GM12878 (cell line): ENCODE measurements around the gene SHOC2. TPM values are rescaled to one million over a fixed set of nuclear protein-coding genes. Genes with fewer than 3 reads are reported as not detected.
A peak's percentile ranks its signal among the peaks of the same experiment; 100 is the strongest.

Experiments used
- ATAC-seq: fragments of 200-7000 bp; cut with Tn5 transposase; 3 replicates; pipeline ENCODE4 v1.9.1; 2020; ENCODE audit warnings: mild to moderate bottlenecking, moderate library complexity
- BruUV-seq: library from RNA; stranded (reverse); fragments of 400-500 nt; replicated peaks from 2 replicates; lab custom pipeline; 2021; lab: Mats Ljungman, UMichigan
- CTCF ChIA-PET: fragments of 300-600 bp; sonication (Branson Sonifier 250); formaldehyde crosslinking; extraction: SDS; loops from one replicate; lab custom pipeline; 2021; ENCODE audit warnings: inconsistent platforms; lab: Yijun Ruan, JAX
- POLR2A ChIA-PET: fragments of 350-600 bp; formaldehyde crosslinking; extraction: SDS; loops from one replicate; lab custom pipeline; 2021; ENCODE audit warnings: inconsistent platforms; lab: Charles Lee
- RAD21 ChIA-PET: fragments of 300-600 bp; sonication (Branson Sonifier 250); formaldehyde crosslinking; loops from one replicate; lab custom pipeline; 2023; ENCODE audit warnings: antibody characterized with exemption; ENCODE audit not compliant: unreplicated experiment; lab: Charles Lee
- SMC1A ChIA-PET: fragments of 300-600 bp; sonication (Branson Sonifier 250); formaldehyde crosslinking; loops from one replicate; lab custom pipeline; 2023; ENCODE audit not compliant: unreplicated experiment, uncharacterized antibody; lab: Charles Lee
- DNase-seq: peaks from one replicate; pipeline ENCODE4 v3.0.0-alpha.2; 2011; ENCODE audit warnings: low read depth, low spot score
- FAIRE-seq: peaks from 3 replicates; lab custom pipeline; 2011; peaks lifted over from hg19 to GRCh38; lab: Jason Lieb, UNC
- H2AFZ ChIP-seq: 2 replicates; pipeline ENCODE4 v1.6.0; 2011; ENCODE audit warnings: low read depth, low read length, control low read depth; ENCODE audit not compliant: control insufficient read depth
- H3K27ac ChIP-seq: 2 replicates; pipeline ENCODE4 v1.5.1; 2011; ENCODE audit warnings: control low read depth; ENCODE audit not compliant: control insufficient read depth, insufficient read depth
- H3K27me3 ChIP-seq, 2 experiments: replicated peaks in 1 of 2; 2 replicates each; pipeline versions ENCODE4 v1.6.0 to v1.6.1; 2011; ENCODE audit warnings: low read length in 1 of 2; ENCODE audit not compliant: control insufficient read depth in 2 of 2, insufficient read depth in 2 of 2
- H3K36me3 ChIP-seq, 2 experiments: 2 replicates each; pipeline ENCODE4 v1.5.1; 2011; ENCODE audit warnings: low read length in 1 of 2; ENCODE audit not compliant: control insufficient read depth in 2 of 2, insufficient read depth in 2 of 2
- H3K4me1 ChIP-seq: 2 replicates; pipeline ENCODE4 v1.6.1; 2011; ENCODE audit warnings: mild to moderate bottlenecking, low read length, moderate library complexity, mixed read lengths; ENCODE audit not compliant: control insufficient read depth, insufficient read depth
- H3K4me2 ChIP-seq: 2 replicates; pipeline ENCODE4 v1.6.0; 2011; ENCODE audit warnings: control low read depth; ENCODE audit not compliant: control insufficient read depth, insufficient read depth
- H3K4me3 ChIP-seq: fragments of 200-600 bp; sonication (generic); 2 replicates; pipeline ENCODE4 v1.5.1; 2016
- H3K79me2 ChIP-seq: 2 replicates; pipeline ENCODE4 v1.6.0; 2011; ENCODE audit warnings: low read length; ENCODE audit not compliant: control insufficient read depth, insufficient read depth
- H3K9ac ChIP-seq: 2 replicates; pipeline ENCODE4 v1.8.0; 2011; ENCODE audit warnings: low read length, control low read depth, mixed read lengths; ENCODE audit not compliant: control insufficient read depth, insufficient read depth
- H3K9me3 ChIP-seq: replicated peaks from 3 replicates; pipeline ENCODE4 v1.5.1; 2011; ENCODE audit warnings: mild to moderate bottlenecking, low read length; ENCODE audit not compliant: control insufficient read depth, insufficient read depth
- H4K20me1 ChIP-seq: 2 replicates; pipeline ENCODE4 v1.6.0; 2011; ENCODE audit not compliant: control insufficient read depth, insufficient read depth
- CBX3 ChIP-seq: fragments of 200-600 bp; sonication (generic); IDR thresholded peaks from 2 replicates; pipeline ENCODE4 v1.6.1; 2016; ENCODE audit warnings: low read depth, borderline replicate concordance
- CHD1 ChIP-seq: IDR thresholded peaks from 2 replicates; pipeline ENCODE4 v1.6.1; 2012; ENCODE audit warnings: low read depth, low read length, improper control_type of control experiment
- HCFC1 ChIP-seq: fragments of 150-350 bp; IDR thresholded peaks from 2 replicates; pipeline ENCODE4 v1.6.1; 2014; ENCODE audit warnings: low read length
- IRF4 ChIP-seq: IDR thresholded peaks from 2 replicates; pipeline ENCODE4 v1.6.1; 2011; ENCODE audit warnings: low read depth, low read length
- JUNB ChIP-seq: IDR thresholded peaks from 2 replicates; pipeline ENCODE4 v1.6.1; 2016; ENCODE audit warnings: antibody characterized with exemption, mild to moderate bottlenecking
- JUND ChIP-seq: IDR thresholded peaks from 2 replicates; pipeline ENCODE4 v1.6.1; 2012; ENCODE audit warnings: low read depth, mild to moderate bottlenecking, low read length, improper control_type of control experiment, moderate library complexity
- NKRF ChIP-seq: fragments of 450-650 bp; conservative IDR thresholded peaks from 2 replicates; pipeline ENCODE4 v1.6.1; 2017; ENCODE audit warnings: mild to moderate bottlenecking, moderate library complexity
- PBX3 ChIP-seq: IDR thresholded peaks from 2 replicates; pipeline ENCODE4 v1.6.1; 2011; ENCODE audit warnings: mild to moderate bottlenecking, low read depth, low read length, moderate library complexity; ENCODE audit not compliant: insufficient replicate concordance
- POLR2AphosphoS5 ChIP-seq: IDR thresholded peaks from 2 replicates; pipeline ENCODE4 v1.6.1; 2011; ENCODE audit warnings: mild to moderate bottlenecking, low read length, inconsistent platforms
- WGBS: methylation state at CpG from one replicate; pipeline ENCODE4 v1.1.6; 2016; ENCODE audit warnings: low lambda C conversion rate; ENCODE audit not compliant: insufficient replicate concordance, insufficient coverage; ENCODE audit errors: missing lambda C conversion rate; 5-methylcytosine and 5-hydroxymethylcytosine counted together
- in situ Hi-C: fragments of 300-500 bp; cut with MboI; formaldehyde crosslinking; loops from 9 replicates; pipeline ENCODE4 v1.14.3; 2018; ENCODE audit warnings: mixed read lengths
- intact Hi-C: fragments of 100-400 bp; cut with micrococcal nuclease; formaldehyde crosslinking; loops from one replicate; pipeline ENCODE4 v1.14.2; 2022; ENCODE audit not compliant: unreplicated experiment
- polyA plus RNA-seq, 11 experiments: library from polyadenylated mRNA; depleted of rRNA in 4 of 11; unstranded in 6 of 11; stranded (reverse) in 5 of 11; fragments of >200 nt; fragmentation: Nextera tagmentation in 4 of 11; fragmentation: Illumina TruSeq in 1 of 11; extraction: Ambion mirVana in 4 of 11; extraction: Trizol in 1 of 11; gene quantifications; 1 replicate in 1 of 11; 2 replicates in 10 of 11; pipeline versions ENCODE4 v1.2.1 to v1.2.3, GENCODE V29; 2011 to 2016; ENCODE audit warnings: inconsistent platforms in 2 of 11, missing spikeins in 2 of 11, low read depth in 1 of 11
- total RNA-seq, 4 experiments: library from RNA; depleted of rRNA in 3 of 4; stranded (reverse); fragments of >200 nt in 3 of 4; fragmentation: Illumina TruSeq in 1 of 4; extraction: Trizol in 1 of 4; gene quantifications; 2 replicates each; pipeline versions ENCODE4 v1.2.1 to v1.2.3, GENCODE V29; 2013 to 2021

The SHOC2 gene
- total and polyA plus RNA-seq, 10 of the 15 experiments (the other 5 are each of a cell fraction or from before 2014, with no cell fraction given), result 24.8 to 65.3 (median 42.6) TPM

GRCh38 chr10:110992006-110992800 lies 72.8 kb downstream of the SHOC2 start:
- DNase-seq (no peak), FAIRE-seq (no peak), ATAC-seq (peak; percentile 19; the same call in 2 of the 3 replicates)
- Histone ChIP-seq H4K20me1 (peaks cover 3% of the 10 kb centered on the region; the same call in 1 of the 2 replicates), H3K27me3 (no peaks in the 10 kb centered on the region), H3K4me2 (no peak overlapping the region), H3K36me3 (peaks cover 3 to 22% of the 10 kb centered on the region in 2 experiments; a peak in 3 of 4 replicates), H3K9me3 (no peaks in the 10 kb centered on the region), H3K4me3 (no peak overlapping the region), H3K9ac (no peak overlapping the region), H3K79me2 (peaks cover 38% of the 10 kb centered on the region), H3K27ac (no peak overlapping the region; the same call in 1 of the 2 replicates), H3K4me1 (peaks cover 11% of the 10 kb centered on the region), H2AFZ (no peak overlapping the region)
- ChIA-PET CTCF (interaction anchor here (1.2 to 1.6 kb wide), 2 partner anchors 10 to 68 kb away, joined by 3 to 5 read pairs; no protein-coding TSS in a partner anchor), POLR2A (interaction anchor here (1.2 to 1.5 kb wide), 2 partner anchors 15 to 73 kb away, joined by 3 read pairs; partner anchors contain the start of genes BBIP1 and SHOC2), SMC1A (interaction anchor here (0.6 to 2.1 kb wide), 13 partner anchors 9 to 218 kb away, joined by 3 to 15 read pairs (median 3); no protein-coding TSS in a partner anchor), RAD21 (interaction anchor here (0.6 to 1.2 kb wide), 5 partner anchors 62 to 188 kb away, joined by 3 to 5 read pairs (median 4); partner anchors contain the start of genes BBIP1 and SHOC2)
- WGBS, result 71% methylated on average over 3 of the region's 3 CpGs
- in situ Hi-C loops (no loop called here), intact Hi-C loops (loop anchor here (5.0 kb wide), 1 partner anchor 70 kb away; no protein-coding TSS in a partner anchor)
- BruUV-seq, result no TSS peak
- TF ChIP-seq NKRF, result no peak
- no peak for TF ChIP-seq CBX3
- no peak for TF ChIP-seq CHD1
- TF ChIP-seq HCFC1, result no peak
- no peak for TF ChIP-seq POLR2AphosphoS5
- TF ChIP-seq IRF4, result no peak
- no peak for TF ChIP-seq JUNB
- no peak for TF ChIP-seq PBX3
- TF ChIP-seq JUND, result no peak
